Brain pericyte (primary cell): ENCODE measurements around the gene ESRRG.
"Not testable (repeated sequence)": the region's sequence is repeated elsewhere in the genome, so short reads cannot be mapped to it uniquely, and the experiment has no call there.

Experiments used
- DNase-seq: peaks from one replicate; pipeline ENCODE4 v3.0.0-alpha.2; 2012; ENCODE audit warnings: low read depth, low spot score

ESRRG gene

GRCh38 chr1:216704065-216704464, 19.2 kb downstream of the ESRRG start:
- DNase-seq, result not testable (repeated sequence)

GRCh38 chr1:216702170-216702569, 21.1 kb downstream of the ESRRG start:
- no peak for DNase-seq

- DNase-seq, result no peak
Observed at GRCh38 chr1:216700779-216701178, 22.4 kb downstream of the ESRRG start.

- no peak for DNase-seq
Observed at GRCh38 chr1:216691710-216692109, 31.5 kb downstream of the ESRRG start.

- DNase-seq, result no peak
Observed at GRCh38 chr1:216690603-216691002, 32.6 kb downstream of the ESRRG start.

- no peak for DNase-seq
Observed at GRCh38 chr1:216688127-216688657, 35.0 kb downstream of the ESRRG start.

GRCh38 chr1:216686860-216687766, 36.1 kb downstream of the ESRRG start:
- DNase-seq, result no peak

- DNase-seq, result no peak
Observed at GRCh38 chr1:216682752-216683151, 40.5 kb downstream of the ESRRG start.

GRCh38 chr1:216679108-216679507, 44.1 kb downstream of the ESRRG start:
- no peak for DNase-seq

GRCh38 chr1:216670118-216670883, 52.9 kb downstream of the ESRRG start:
- no peak for DNase-seq

GRCh38 chr1:216666441-216666840, 56.8 kb downstream of the ESRRG start:
- DNase-seq, result no peak

- no peak for DNase-seq
Observed at GRCh38 chr1:216665856-216666255, 57.4 kb downstream of the ESRRG start.

GRCh38 chr1:216665406-216665805, 57.8 kb downstream of the ESRRG start:
- DNase-seq, result no peak

GRCh38 chr1:216662681-216663080, 60.5 kb downstream of the ESRRG start:
- DNase-seq, result no peak

GRCh38 chr1:216660561-216660960, 62.7 kb downstream of the ESRRG start:
- no peak for DNase-seq

- DNase-seq, result no peak
Observed at GRCh38 chr1:216653001-216653400, 70.2 kb downstream of the ESRRG start.

- DNase-seq, result no peak
Observed at GRCh38 chr1:216651826-216652418, 71.3 kb downstream of the ESRRG start.

GRCh38 chr1:216643176-216643575, 80.1 kb downstream of the ESRRG start:
- no peak for DNase-seq

- DNase-seq, result no peak
Observed at GRCh38 chr1:216641669-216642460, 81.4 kb downstream of the ESRRG start.

GRCh38 chr1:216640100-216640499, 83.1 kb downstream of the ESRRG start:
- DNase-seq, result no peak

GRCh38 chr1:216632980-216633379, 90.2 kb downstream of the ESRRG start:
- no peak for DNase-seq
